K562 (cell line): ENCODE results near the gene LMLN. TPM values are rescaled to one million over a fixed set of nuclear protein-coding genes. Genes with fewer than 3 reads are reported as not detected.

Source experiments
- BRD9 ChIP-seq: fragments of 450-650 bp; IDR thresholded peaks from 2 replicates; pipeline ENCODE4 v1.6.1; 2018; ENCODE audit warnings: low read depth; ENCODE audit not compliant: partially characterized antibody
- CTCFL ChIP-seq: IDR thresholded peaks from 2 replicates; pipeline ENCODE4 v1.6.1; 2011; ENCODE audit warnings: borderline replicate concordance, low read depth, mild to moderate bottlenecking, moderate library complexity, low read length; ENCODE audit not compliant: insufficient read depth, poor library complexity, severe bottlenecking
- FOXJ2 ChIP-seq: fragments of 200-800 bp; sonication (Bioruptor generic); IDR thresholded peaks from 2 replicates; pipeline ENCODE4 v1.6.1; 2016; ENCODE audit warnings: missing genetic modification characterization, missing compliant biosample characterization
- GABPB1 ChIP-seq: sonication (generic); formaldehyde crosslinking; IDR thresholded peaks from 2 replicates; pipeline ENCODE4 v1.8.0; 2022; ENCODE audit warnings: mild to moderate bottlenecking, missing genetic modification reagents
- KLF6 ChIP-seq: fragments of 250-450 bp; sonication (Bioruptor Pico); IDR thresholded peaks from 2 replicates; pipeline ENCODE4 v1.4.0; 2020; ENCODE audit warnings: mild to moderate bottlenecking, moderate library complexity, borderline replicate concordance
- LCOR ChIP-seq: sonication (generic); formaldehyde crosslinking; IDR thresholded peaks from 2 replicates; pipeline ENCODE4 v1.8.0; 2022; ENCODE audit warnings: mild to moderate bottlenecking, missing genetic modification reagents
- MAZ ChIP-seq, 2 experiments: fragments of 450-650 bp in 1 of 2; sonication (generic) in 1 of 2; formaldehyde crosslinking; IDR thresholded peaks in 1 of 2; conservative IDR thresholded peaks in 1 of 2; 2 replicates each; pipeline versions ENCODE4 v1.4.0 to v1.5.0; 2020; ENCODE audit warnings: mild to moderate bottlenecking in 1 of 2, missing genetic modification reagents in 1 of 2
- MCM7 ChIP-seq, 2 experiments: fragments of 450-650 bp; IDR thresholded peaks; 2 replicates each; pipeline ENCODE4 v1.6.1; 2016 to 2018
- MEF2A ChIP-seq: IDR thresholded peaks from 2 replicates; pipeline ENCODE4 v1.6.1; 2011; ENCODE audit warnings: low read depth, mild to moderate bottlenecking, low read length, moderate library complexity; ENCODE audit not compliant: control insufficient read depth
- MYNN ChIP-seq, 2 experiments: sonication (generic); formaldehyde crosslinking in 1 of 2; IDR thresholded peaks; 2 replicates each; pipeline versions ENCODE4 v1.5.0 to v1.6.1; 2016 to 2020; ENCODE audit warnings: antibody characterized with exemption in 1 of 2, missing genetic modification reagents in 1 of 2
- NCOR1 ChIP-seq: fragments of 450-650 bp; IDR thresholded peaks from 2 replicates; pipeline ENCODE4 v1.6.1; 2016; ENCODE audit warnings: mild to moderate bottlenecking, moderate library complexity
- NFE2 ChIP-seq: IDR thresholded peaks from 2 replicates; pipeline ENCODE4 v1.6.1; 2014; ENCODE audit warnings: antibody characterized with exemption, low read depth
- RERE ChIP-seq: sonication (generic); formaldehyde crosslinking; IDR thresholded peaks from 2 replicates; pipeline ENCODE4 v1.8.0; 2023; ENCODE audit warnings: missing genetic modification reagents, mild to moderate bottlenecking, borderline replicate concordance
- TCF7 ChIP-seq: sonication (generic); IDR thresholded peaks from 2 replicates; pipeline ENCODE4 v1.6.1; 2016; ENCODE audit warnings: antibody characterized with exemption, borderline replicate concordance
- TCFL5 ChIP-seq: fragments of 250-450 bp; sonication (Bioruptor Pico); conservative IDR thresholded peaks from 2 replicates; pipeline ENCODE4 v1.6.1; 2021; ENCODE audit warnings: mild to moderate bottlenecking, moderate library complexity, matching md5 sums
- ZBED1 ChIP-seq: IDR thresholded peaks from 2 replicates; pipeline ENCODE4 v1.6.1; 2014
- ZBTB5 ChIP-seq: fragments of 450-650 bp; IDR thresholded peaks from 2 replicates; pipeline ENCODE4 v1.6.1; 2017; ENCODE audit warnings: antibody characterized with exemption
- ZNF280A ChIP-seq: fragments of 450-650 bp; IDR thresholded peaks from 2 replicates; pipeline ENCODE4 v1.6.1; 2018; ENCODE audit warnings: mild to moderate bottlenecking, low read depth; ENCODE audit not compliant: partially characterized antibody
- polyA plus RNA-seq, 8 experiments: library from polyadenylated mRNA; depleted of rRNA in 4 of 8; stranded (reverse) in 5 of 8; unstranded in 3 of 8; fragments of >200 nt; fragmentation: Nextera tagmentation in 2 of 8; fragmentation: Illumina TruSeq in 1 of 8; extraction: Ambion mirVana in 2 of 8; extraction: Trizol in 1 of 8; gene quantifications; 2 replicates each; pipeline versions ENCODE4 v1.2.1 to v1.2.3, GENCODE V29; 2011 to 2014; ENCODE audit warnings: inconsistent platforms in 1 of 8, missing spikeins in 1 of 8
- total RNA-seq, 7 experiments: library from RNA; depleted of rRNA in 6 of 7; stranded (reverse); fragments of >200 nt in 6 of 7; fragmentation: Illumina TruSeq in 2 of 7; extraction: Trizol in 2 of 7; gene quantifications; 2 replicates each; pipeline versions ENCODE4 v1.2.1 to v1.2.3, GENCODE V29; 2011 to 2021; ENCODE audit warnings: low replicate concordance in 1 of 7

The LMLN gene
- total and polyA plus RNA-seq, 9 of the 15 experiments (the other 6 are each of a cell fraction or from before 2014, with no cell fraction given) = 2.2 to 15.9 (median 6.9) TPM

GRCh38 chr3:197956626-197956988, 3.4 kb upstream of the LMLN start (continued):
- TF ChIP-seq ZBTB5 (no peak), KLF6 (CRISPR knock-in tag) (no peak), GABPB1 (CRISPR knock-in tag) (0 out of 2 replicates have a peak, but pooled peaks have one; percentile 21), MAZ (CRISPR knock-in tag; conservative IDR thresholded peaks at IDR 0.05 in 1 of 2, IDR thresholded peaks at IDR 0.05 in 1 of 2) (no peak), RERE (CRISPR knock-in tag) (0 out of 2 replicates have a peak, but pooled peaks have one; percentile 78), TCF7 (0 out of 2 replicates have a peak, but pooled peaks have one; percentile 24), MEF2A (no peak), ZBED1 (no peak), MYNN (IDR thresholded peaks at IDR 0.05) (0 out of 2 replicates have a peak, but pooled peaks have one; percentile 4), MYNN (CRISPR knock-in tag; IDR thresholded peaks at IDR 0.05) (no peak), MCM7 (IDR thresholded peaks at IDR 0.05) (no peak), CTCFL (no peak), LCOR (peak; percentile 14; the same call in 1 of the 2 replicates), FOXJ2 (tag) (no peak), NCOR1 (no peak), NFE2 (no peak), BRD9 (no peak), ZNF280A (no peak), TCFL5 (CRISPR knock-in tag) (no peak)
